GM19023 (cell line): ENCODE measurements around the gene VWC2.

Experiments
- ATAC-seq: cut with Tn5 transposase; IDR thresholded peaks from one replicate; pipeline ENCODE4 v1.9.1; 2021; ENCODE audit warnings: mild to moderate bottlenecking, moderate library complexity; ENCODE audit not compliant: unreplicated experiment

The VWC2 gene

DNA sequence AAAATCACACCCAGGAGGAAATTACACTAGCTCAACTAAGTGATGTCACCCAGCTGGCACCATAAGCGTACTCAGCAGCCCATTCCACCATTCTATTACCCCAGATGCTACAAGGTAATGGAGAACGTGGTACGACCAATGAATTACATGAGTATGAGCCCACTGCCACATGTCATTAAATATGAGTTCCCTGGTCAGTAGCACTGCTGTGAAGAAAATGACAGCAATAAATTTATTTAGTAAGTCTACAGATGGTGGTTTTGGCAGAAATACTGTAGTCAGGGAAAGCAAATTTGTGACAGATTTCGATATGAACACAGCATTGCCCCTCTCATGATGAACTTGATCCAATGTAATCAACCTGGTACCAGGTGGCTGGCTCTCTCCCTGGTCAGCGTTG lies 154.2 kb downstream of the VWC2 start:
- no peak for ATAC-seq

DNA sequence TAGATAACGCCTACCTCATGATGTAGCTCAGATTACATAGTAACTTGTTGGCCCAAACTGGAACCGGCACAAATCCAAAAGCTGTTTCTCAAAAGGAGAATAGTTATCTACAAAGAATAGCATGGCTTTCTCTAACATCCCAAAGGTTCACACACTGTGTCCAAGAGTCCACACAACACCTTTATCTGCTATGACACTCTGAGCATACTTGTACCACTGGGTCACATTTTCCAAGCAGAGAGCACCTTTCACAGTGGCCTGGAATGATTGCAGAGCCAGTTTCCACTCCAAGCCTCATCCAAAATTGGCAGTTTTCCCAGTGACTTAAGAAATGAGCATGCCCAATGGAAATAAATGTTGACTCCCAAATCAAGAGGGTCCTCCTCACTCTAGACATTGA lies 155.3 kb downstream of the VWC2 start:
- no peak for ATAC-seq

DNA sequence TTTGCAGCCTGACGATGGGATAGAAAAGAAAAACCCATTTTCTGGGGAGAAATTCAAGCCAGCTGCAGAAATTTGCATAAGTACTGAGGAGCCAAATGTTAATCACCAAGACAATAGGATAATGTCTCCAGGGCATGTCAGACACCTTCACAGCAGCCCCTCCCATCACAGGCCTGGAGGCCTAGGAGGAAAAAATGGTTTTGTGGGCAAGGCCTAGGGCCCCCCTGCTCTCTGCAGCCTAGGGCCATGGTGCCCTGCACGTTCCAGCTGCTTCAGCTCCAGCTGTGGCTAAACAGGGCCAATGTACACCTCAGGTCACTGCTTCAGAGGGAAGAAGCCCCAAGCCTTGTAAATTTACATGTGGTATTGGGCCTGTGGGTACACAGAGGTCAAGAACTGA lies 158.2 kb downstream of the VWC2 start:
- ATAC-seq, result no peak

DNA sequence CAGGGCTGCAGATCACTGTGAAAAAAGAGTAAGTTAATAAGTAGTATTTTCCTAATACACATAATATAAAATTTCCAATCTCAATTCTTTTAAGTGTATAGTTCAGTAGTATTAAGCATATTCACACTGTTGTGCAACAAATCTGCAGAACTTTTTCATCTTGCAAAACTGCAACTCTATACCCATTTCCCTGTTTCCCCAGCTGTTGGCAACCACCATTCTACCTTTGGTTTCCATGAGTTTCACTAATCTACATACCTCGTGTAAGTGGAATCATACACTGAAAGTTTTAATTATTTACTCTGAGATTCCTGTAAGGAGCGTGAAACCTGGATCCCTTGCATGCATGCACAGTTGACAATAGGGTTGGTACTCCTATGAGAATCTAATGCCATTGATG lies 164.2 kb downstream of the VWC2 start:
- ATAC-seq, result no peak
